ENCODE measurements around the gene OAF.

GRCh38 chr11:120229451-120230424 is 18.9 kb downstream of the OAF start:
- no peak for TF ChIP-seq EZH2 (IDR thresholded peaks at IDR 0.05; ENCODE audit: borderline replicate concordance, low read length)
- TF ChIP-seq, protein P1, sequence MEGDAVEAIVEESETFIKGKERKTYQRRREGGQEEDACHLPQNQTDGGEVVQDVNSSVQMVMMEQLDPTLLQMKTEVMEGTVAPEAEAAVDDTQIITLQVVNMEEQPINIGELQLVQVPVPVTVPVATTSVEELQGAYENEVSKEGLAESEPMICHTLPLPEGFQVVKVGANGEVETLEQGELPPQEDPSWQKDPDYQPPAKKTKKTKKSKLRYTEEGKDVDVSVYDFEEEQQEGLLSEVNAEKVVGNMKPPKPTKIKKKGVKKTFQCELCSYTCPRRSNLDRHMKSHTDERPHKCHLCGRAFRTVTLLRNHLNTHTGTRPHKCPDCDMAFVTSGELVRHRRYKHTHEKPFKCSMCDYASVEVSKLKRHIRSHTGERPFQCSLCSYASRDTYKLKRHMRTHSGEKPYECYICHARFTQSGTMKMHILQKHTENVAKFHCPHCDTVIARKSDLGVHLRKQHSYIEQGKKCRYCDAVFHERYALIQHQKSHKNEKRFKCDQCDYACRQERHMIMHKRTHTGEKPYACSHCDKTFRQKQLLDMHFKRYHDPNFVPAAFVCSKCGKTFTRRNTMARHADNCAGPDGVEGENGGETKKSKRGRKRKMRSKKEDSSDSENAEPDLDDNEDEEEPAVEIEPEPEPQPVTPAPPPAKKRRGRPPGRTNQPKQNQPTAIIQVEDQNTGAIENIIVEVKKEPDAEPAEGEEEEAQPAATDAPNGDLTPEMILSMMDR (conservative IDR thresholded peaks at IDR 0.05 in 1 of 2, IDR thresholded peaks at IDR 0.05 in 1 of 2; ENCODE audit: extremely low read depth in 1 of 2, insufficient read depth in 1 of 2, low read depth in 1 of 2, low read length in 2 of 2), result peak; percentile 64 to 71

All from mammary epithelial cell (primary cell).